GM08714 (cell line): Measurements from ENCODE around the gene PIK3CA.

ENCODE experiments used
- H3K4me3 ChIP-seq: fragments of 200-500 bp; sonication (Bioruptor generic); 2 replicates; pipeline ENCODE4 v1.5.1; 2014; ENCODE audit warnings: mild to moderate bottlenecking, low read length, inconsistent platforms
- ZNF274 ChIP-seq: IDR thresholded peaks from 2 replicates; pipeline ENCODE4 v1.6.1; 2012; ENCODE audit warnings: mild to moderate bottlenecking, low read depth, low read length

Gene PIK3CA

DNA sequence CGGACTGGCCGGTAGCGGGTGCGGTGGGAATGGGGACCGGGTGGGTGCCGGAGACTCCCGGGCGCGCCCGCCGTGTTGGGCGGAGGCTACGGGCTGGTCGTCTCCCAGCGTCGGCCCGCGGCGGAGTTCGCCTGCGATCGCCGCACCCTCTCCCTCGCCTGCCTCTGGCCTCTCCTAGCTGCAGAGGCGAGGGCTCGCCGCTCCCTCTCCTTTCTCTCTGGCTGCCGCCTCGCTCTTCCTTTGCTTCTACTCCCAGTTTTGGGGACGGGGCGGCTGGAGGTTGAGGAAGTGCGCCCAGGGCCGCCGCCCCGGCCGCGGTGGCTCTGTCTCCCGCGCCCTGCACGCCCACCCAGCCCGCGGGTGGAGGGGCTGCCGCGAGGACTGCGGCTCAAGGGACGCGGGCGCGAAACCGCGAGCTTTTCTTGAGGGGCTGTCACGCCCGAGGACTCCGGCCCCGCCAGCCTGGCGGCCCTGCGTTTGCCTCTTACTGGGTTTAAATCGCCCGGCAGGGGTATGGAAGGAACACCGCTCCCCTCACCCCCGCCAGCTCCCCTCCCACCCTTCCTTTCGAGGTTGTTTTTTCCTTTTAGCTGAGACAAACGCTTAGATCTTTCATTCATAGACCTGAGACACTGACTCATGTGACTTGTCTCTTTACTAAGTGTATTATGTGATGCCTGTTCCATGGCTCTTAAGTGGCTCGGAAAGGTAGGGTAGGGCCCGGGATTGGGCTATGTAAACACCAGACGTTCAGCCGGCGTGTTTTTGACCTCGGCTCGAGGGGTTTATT is 654 bp downstream of the PIK3CA start:
- TF ChIP-seq ZNF274 = no peak
- peak overlapping the region; percentile 100 for H3K4me3 ChIP-seq

DNA sequence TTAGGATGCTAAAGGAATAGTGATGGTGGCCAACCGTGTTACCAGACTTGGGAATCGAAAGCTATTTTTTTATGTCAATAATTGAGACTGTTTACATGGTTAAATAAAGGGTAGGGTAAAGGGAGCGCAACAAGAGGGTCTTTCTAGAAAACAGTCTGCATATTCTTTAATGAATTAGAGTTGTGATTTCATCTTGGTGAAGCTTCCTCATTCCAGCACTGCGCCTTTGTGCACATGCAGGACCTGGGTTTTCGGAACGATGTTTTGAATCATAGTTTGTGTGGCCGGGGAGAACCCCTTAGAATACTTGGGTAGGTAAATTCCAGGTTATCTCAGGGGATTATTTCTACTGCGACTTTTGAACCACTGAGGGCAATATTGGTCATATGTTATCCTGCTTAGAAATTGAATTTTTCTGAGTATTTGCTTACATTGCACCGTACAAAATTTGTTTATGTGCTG is 1.3 kb downstream of the PIK3CA start:
- no peak for TF ChIP-seq ZNF274
- peak overlapping the region; percentile 100 for H3K4me3 ChIP-seq

DNA sequence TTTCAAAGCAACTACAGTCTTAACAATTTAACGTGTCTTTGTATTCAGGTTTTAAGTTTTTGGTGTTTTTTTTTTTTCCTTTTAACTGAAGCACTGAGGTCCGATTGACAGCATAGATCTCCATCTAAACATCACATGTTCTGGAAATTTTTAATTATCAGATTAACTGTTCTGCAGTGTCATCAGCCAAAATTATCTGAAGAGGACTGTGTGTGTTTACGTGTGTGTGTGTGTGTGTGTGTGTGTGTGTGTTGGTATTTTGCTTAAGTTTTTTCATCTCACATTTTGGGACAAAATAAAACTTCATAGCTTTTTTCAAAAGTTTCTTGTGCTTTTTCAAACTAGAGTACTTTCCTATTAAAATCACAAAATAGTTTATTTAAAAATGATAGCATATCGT is 1.8 kb downstream of the PIK3CA start:
- peak overlapping the region; percentile 100; the same call in 1 of the 2 replicates for H3K4me3 ChIP-seq
- no peak for TF ChIP-seq ZNF274

DNA sequence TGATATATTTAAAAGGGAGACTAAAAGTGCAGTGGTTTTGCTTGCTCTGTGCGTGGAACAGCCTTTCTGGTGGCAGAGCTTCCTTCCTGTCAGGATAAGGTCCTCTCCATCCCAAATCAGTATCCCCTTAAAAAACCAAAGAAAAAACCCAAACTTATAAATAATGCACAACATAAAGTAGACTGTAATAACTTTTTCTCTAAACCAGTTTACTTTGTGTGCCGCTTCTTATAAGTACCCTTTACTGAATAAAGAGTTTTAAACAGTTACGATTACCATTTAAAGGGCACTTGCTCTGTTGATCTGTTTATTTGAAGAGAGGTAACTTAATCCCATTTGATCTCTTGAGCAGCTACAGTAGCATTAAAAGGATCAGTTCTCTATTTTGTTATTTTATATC is 2.5 kb downstream of the PIK3CA start:
- TF ChIP-seq ZNF274 = no peak
- H3K4me3 ChIP-seq = no peak overlapping the region; the same call in 1 of the 2 replicates

DNA sequence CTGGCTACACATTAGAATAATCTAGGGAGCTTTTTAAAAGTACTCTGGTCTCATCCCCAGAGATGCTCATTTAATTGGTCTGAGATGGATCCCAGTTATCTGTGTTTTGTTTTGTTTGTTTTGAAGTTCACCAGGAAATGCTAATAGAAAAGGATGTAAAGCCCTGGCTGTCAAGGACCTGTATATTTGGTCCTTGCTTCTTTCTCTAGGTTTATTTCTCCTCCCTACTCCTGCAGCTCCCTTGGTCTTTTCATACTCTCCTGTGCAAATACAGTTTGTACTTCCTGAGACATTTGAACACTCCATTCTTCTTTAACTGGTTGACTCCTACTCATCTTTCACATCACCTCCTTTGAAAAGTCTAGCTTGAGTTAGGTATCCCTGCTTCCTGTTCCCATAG is 3.3 kb downstream of the PIK3CA start:
- no peak for TF ChIP-seq ZNF274
- H3K4me3 ChIP-seq = no peak overlapping the region

DNA sequence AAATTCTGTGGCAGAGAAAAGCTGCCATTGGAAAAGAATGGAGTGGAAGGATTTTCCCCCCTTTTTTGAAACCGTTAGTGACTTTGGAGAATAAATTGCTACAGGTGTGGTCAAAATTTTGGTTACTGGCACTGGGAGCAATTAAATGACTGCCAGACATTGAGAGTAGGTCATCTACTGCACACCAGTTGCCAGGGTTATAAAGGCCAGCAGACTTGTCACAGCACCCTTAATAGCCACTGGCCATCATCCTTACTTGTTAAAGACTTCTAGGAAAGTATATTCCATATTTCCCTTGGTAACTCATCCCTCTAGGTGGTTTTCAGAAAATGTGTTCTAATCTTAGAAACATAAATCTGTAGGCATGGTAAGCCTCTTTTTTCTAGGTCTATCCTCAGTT is 8.0 kb downstream of the PIK3CA start:
- TF ChIP-seq ZNF274 = no peak
- H3K4me3 ChIP-seq = no peak overlapping the region

DNA sequence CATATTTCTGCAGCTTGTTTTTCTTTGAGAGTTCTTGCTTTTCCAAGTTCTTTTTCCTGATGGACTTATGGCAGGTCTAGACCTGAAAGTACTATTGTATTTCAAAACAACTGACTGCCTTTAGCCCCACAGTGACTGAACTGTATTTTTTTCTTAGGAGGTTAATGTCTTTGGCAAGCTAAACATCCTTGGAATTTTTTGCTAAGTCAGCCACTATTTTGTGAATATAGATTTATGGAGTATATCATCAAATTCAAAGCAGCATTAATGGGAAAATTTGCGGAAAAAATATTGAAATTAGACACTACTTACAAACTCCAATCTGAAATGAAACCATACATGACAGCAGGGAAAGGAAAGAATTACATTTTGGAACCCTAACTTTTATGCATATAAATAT is 8.6 kb downstream of the PIK3CA start:
- no peak for TF ChIP-seq ZNF274
- H3K4me3 ChIP-seq = no peak overlapping the region

DNA sequence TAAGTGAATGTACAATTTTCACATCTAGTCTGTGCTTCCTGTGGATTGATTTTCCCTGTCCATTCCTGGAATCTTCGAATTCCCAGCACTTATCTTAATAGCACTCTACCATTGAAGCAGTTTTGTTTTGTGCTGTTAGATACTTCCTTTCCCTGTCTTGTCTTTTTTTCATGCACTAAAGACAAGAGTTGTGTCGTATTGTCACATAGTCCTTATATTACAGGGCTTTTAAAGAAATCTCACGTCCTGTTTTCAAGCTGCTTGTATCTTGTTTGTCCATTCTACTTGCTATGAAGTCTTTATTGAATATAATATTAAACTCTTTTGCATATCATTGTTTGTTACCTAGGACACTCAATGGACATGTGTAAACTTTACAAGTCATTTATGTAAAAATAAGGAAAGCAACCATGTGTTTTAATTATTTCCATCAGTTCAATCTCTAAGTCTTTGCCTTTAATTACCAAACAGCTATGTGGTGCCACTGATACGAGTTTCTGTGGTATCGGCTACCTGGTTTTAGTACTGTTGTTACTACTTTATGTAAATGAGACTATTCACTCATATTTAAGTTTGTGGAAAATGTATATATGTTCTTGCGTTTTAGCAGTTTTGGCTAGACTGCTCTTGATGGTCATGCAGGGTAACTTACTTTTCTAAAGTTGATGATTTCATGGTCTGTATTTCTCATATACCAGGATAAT is 10.3 kb downstream of the PIK3CA start:
- TF ChIP-seq ZNF274 = no peak
- no peak overlapping the region for H3K4me3 ChIP-seq

DNA sequence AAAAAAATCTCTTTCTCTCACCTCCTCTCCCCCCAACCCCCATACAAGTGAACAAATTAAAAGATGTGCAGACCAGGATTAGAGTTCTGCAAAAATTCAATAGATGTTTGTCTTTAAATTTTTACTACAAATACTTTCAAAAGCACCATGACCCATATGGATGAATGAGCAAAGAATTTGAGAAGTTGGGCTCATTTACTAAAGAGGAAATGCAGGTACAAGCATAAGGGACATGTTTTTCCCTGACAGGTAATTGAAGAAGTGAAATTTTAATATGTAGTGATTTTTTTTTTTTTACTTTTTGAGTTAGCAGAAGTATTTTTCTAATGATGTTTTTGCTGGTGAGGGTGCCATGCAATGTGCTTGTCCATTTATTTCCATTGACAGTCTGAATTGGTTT is 15.3 kb downstream of the PIK3CA start:
- no peak for TF ChIP-seq ZNF274
- no peak overlapping the region for H3K4me3 ChIP-seq

DNA sequence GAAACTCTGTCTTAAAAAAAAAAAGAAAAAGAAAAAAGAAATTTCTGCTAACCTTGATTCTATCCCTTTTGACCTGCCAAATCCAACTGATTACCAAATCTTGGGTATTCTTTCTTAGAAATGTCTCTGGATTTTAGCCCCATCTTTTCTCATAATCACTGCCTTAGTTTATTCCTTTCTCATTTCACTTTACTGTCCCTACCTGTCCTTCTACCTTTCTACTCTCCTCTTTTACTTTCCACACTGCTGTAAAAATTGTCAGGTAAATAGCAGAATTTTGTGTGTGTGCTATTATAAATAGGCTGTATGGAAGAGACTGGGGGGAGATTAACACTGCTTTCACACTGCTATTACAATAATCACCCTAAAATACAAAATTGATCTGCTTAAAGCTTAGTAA is 16.7 kb downstream of the PIK3CA start:
- no peak for TF ChIP-seq ZNF274
- no peak overlapping the region for H3K4me3 ChIP-seq

DNA sequence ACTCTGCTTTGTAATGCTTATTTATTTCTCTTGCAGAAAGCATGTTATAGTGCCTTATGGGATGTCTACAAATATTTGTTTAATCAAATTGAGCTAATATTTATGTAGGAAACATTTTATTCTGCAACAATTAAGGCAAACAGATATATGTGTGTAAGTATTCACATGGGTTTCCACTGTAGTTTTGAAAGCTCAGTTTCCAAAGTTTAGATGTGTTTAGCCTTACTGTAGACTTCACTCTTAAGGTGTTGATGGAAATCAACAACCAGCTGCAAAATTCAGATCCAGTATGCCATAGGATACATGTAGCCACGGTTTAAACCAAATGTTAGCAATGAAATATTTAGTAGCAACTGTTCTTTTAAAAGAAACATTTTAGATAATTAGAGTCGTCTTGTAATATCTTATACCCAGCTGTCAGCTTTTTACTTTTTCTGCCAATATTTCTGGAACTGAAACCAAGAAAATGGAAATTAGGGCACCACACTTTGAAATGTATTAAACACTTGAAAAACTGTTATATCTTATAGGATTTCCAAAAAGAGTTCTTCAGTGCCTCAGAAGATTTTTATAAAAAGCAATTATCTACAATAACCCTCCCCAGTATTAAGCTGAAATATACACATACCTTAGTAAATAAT is 18.5 kb downstream of the PIK3CA start:
- TF ChIP-seq ZNF274 = no peak
- H3K4me3 ChIP-seq = no peak overlapping the region

DNA sequence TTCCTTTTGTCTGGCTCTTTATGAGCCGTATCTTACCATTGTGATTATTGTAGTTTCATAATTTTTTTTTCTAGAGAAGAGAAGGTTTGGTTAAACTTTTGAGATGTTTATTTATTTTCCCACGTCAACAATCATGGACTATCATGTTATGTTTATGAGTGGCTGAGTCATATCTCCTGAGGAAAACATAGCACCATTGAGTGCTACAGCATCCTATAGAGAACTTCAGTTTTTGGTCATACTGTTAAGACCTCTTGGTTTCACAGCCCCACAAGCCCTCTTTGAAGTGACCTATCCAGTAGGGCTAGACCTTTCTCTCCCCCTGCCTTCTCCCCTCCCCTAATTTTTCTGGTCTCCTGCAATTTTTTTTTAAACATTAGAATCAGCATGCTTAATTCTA is 20.8 kb downstream of the PIK3CA start:
- no peak overlapping the region for H3K4me3 ChIP-seq
- TF ChIP-seq ZNF274 = no peak

DNA sequence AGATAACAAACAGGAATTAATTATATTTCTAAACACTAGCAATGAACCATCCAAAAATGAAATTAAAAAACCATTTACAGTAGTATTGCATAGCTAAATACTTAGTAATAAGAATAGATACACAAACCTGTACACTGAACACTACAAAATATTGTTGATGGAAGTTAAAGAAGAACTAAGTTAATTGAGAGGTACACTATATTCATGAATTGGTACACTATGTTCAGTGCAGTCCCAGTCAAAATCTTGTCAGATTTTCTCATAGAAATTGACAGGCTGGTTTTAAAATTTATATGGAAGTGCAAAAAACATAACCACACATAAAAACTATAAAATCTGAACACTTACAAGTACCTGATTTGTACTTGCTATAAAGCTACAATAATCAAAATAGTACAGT is 24.4 kb downstream of the PIK3CA start:
- no peak for TF ChIP-seq ZNF274
- H3K4me3 ChIP-seq = no peak overlapping the region

DNA sequence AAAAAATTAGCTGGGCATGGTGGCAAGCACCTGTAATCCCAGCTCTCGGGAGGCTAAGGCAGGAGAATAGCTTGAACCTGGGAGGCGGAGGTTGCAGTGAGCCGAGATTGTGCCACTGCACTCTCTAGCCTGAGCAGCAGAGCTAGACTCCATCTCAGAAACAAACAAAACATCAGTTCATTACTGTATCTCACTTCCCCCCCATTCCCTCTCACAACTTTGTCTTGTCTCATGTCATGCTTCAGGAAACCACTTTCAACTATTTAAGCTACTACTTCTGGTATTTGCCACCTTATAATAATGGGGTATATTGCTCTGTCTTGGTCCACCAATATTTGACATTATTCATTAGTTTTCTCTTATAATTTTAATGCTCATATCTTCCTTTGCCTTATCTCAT is 26.2 kb downstream of the PIK3CA start:
- TF ChIP-seq ZNF274 = no peak

DNA sequence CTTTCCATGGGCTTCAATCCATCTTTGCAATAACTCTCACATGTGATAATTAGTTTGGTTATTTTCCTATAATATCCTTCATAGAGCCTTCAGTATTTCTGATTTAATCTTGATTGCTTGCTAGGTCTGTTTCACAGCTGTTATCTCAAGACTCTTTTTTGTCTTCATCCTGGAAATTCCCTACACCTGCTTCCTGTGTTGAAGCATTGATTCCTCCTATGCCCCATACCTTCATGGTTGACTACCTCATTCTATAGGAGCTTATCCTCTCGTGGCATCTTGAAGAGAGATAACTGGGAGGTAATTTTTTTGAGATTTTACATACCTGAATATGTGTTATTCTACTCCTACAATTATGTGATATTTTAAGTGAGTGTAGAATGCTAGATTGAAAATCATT is 26.7 kb downstream of the PIK3CA start:
- no peak overlapping the region for H3K4me3 ChIP-seq
- no peak for TF ChIP-seq ZNF274

More for the DNA sequence above, 26.2 kb downstream of the PIK3CA start:
- H3K4me3 ChIP-seq = no peak overlapping the region
